Bronchial epithelial cell (primary cell): ENCODE results near the gene TTC12. TPM values are rescaled to one million over a fixed set of nuclear protein-coding genes. Genes with fewer than 3 reads are reported as not detected.

Source experiments
- DNase-seq: peaks from one replicate; pipeline ENCODE4 v3.0.0-alpha.2; 2010; ENCODE audit warnings: low read depth
- FAIRE-seq: peaks from 2 replicates; lab custom pipeline; 2011; peaks lifted over from hg19 to GRCh38; lab: Jason Lieb, UNC
- H3K27me3 ChIP-seq: 2 replicates; pipeline ENCODE4 v1.5.1; 2011; ENCODE audit warnings: low read length; ENCODE audit not compliant: control insufficient read depth, insufficient read depth
- H3K36me3 ChIP-seq: 2 replicates; pipeline ENCODE4 v1.5.1; 2011; ENCODE audit warnings: low read length; ENCODE audit not compliant: control insufficient read depth, insufficient read depth
- H3K4me3 ChIP-seq: 2 replicates; pipeline ENCODE4 v1.5.1; 2011; ENCODE audit warnings: mild to moderate bottlenecking, low read depth, low read length, control low read depth
- total RNA-seq: library from RNA; depleted of rRNA; stranded (reverse); fragments of >200 nt; gene quantifications from 2 replicates; pipeline ENCODE4 v1.2.1, GENCODE V29; 2014
- TF ChIP-seq, protein P1 (sequence below): IDR thresholded peaks from 2 replicates; pipeline ENCODE4 v1.5.1; 2011; ENCODE audit warnings: mild to moderate bottlenecking, moderate library complexity, low read length, control low read depth, inconsistent platforms; ENCODE audit not compliant: insufficient read depth, severe bottlenecking

Gene TTC12
- total RNA-seq, 1 donor from 2014 or later: 12.9 TPM

GRCh38 chr11:113398669-113399430 is 84.5 kb downstream of the TTC12 start:
- no peaks in the 10 kb centered on the region for H3K27me3 ChIP-seq
- no peaks in the 10 kb centered on the region for H3K36me3 ChIP-seq
- FAIRE-seq: no peak
- DNase-seq: no peak
- TF ChIP-seq, protein P1, sequence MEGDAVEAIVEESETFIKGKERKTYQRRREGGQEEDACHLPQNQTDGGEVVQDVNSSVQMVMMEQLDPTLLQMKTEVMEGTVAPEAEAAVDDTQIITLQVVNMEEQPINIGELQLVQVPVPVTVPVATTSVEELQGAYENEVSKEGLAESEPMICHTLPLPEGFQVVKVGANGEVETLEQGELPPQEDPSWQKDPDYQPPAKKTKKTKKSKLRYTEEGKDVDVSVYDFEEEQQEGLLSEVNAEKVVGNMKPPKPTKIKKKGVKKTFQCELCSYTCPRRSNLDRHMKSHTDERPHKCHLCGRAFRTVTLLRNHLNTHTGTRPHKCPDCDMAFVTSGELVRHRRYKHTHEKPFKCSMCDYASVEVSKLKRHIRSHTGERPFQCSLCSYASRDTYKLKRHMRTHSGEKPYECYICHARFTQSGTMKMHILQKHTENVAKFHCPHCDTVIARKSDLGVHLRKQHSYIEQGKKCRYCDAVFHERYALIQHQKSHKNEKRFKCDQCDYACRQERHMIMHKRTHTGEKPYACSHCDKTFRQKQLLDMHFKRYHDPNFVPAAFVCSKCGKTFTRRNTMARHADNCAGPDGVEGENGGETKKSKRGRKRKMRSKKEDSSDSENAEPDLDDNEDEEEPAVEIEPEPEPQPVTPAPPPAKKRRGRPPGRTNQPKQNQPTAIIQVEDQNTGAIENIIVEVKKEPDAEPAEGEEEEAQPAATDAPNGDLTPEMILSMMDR: no peak
- H3K4me3 ChIP-seq: no peak overlapping the region

DNA sequence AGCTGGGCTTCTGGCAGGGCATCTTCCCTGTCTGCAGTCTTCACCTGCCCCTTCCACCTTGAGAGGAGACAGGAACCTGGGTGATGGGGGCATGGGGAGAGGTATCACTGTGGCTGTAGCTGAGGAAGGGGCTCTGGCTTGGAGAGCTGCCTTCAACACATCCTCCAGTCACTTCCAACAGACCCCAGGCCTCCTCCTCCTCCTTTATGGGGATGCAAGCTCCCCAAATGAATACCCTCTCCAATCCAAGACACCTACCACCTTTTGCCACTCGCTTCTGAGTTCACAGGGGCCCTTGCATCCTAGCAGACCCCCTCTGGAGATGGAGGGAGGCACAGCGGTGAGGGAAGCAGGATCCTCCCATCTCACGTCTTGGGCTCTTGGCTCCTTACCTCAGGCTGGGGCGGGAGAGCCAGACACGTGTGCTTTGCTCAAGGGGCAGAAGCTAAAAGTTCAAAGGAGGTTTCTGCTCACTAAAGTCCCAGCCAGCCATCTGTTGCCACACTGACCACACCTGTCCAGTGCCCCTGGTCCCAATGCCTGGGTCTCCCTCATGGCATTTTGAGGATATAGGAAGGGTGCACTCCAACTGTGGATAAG is 86.3 kb downstream of the TTC12 start:
- DNase-seq (no peak), FAIRE-seq (no peak)
- TF ChIP-seq, protein P1: no peak
- H3K27me3 ChIP-seq: no peaks in the 10 kb centered on the region
- H3K36me3 ChIP-seq: no peaks in the 10 kb centered on the region
- no peak overlapping the region for H3K4me3 ChIP-seq

- TF ChIP-seq, protein P1: no peak
- Histone ChIP-seq H3K4me3 (no peak overlapping the region), H3K27me3 (no peaks in the 10 kb centered on the region), H3K36me3 (no peaks in the 10 kb centered on the region)
- peak; percentile 94 for DNase-seq
- FAIRE-seq: peak; percentile 91
Observed at GRCh38 chr11:113401718-113402117, 87.3 kb downstream of the TTC12 start.

DNA sequence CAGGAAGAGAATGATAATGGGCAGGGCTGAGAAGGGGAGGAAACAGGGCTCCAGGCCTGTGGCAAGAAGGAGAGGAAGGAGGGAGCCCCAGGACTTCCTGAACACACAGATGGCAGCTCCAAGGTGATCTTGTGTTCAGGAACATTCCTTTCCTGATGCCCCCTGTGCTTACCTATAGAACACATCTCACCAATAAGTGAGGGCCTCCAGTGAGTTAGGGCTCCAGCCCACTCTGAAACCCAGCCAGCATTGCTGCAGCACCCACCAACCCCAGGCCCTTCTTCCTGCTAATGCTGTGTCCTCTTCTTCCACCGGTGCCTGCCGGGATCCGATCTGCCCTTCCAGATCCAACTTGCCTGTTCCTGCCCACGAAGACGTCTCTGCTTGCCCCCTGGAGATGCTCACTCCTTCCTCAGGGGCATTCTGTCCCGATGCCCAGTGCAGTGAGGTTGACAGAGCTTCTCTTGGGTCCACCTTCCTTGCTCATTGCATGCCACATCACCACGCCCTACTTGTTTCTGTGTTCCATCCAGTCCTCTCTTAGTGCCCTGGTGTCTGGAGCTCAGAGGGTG is 90.6 kb downstream of the TTC12 start:
- DNase-seq (peak; percentile 71), FAIRE-seq (no peak)

DNA sequence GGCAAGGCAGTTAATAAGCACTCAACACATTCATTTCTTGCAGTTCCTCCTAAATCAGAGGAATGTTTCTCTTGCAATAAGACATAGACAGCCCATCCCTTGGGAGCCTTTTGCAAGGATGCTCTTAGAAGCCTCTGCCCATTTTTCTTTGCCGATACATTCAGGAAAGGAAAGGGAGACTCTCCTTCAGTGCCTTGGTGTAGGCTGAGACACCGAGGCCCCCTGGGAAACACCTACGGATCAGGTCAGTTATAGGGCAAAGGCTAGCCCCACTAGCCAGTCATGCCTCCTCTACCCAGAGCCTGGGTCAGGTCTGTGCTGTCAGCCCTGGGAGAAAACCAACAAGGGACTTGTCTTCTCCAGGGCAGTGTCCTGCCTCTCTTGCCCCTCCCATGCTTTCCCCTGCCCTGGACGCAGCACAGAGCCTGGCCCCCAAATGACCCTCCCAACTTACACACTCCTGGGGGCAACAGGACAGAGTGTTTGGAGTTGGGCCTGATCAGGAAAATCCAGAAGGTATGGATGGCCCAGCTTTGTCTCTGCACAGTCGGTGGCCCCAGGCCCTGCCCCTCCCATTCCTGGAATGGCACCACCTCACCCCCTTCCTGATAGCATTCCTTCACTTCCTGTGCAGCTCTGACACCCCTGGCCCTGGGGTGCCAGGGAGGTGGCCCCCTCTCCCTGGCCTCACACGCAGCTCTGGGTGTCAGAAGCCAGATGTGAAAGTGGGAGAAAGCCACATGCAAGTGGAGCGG is 91.5 kb downstream of the TTC12 start:
- H3K36me3 ChIP-seq: no peaks in the 10 kb centered on the region
- no peak for DNase-seq
- peak; percentile 62 for FAIRE-seq
- TF ChIP-seq, protein P1: no peak
- no peak overlapping the region for H3K4me3 ChIP-seq
- no peaks in the 10 kb centered on the region for H3K27me3 ChIP-seq

More for the DNA sequence above, 90.6 kb downstream of the TTC12 start:
- Histone ChIP-seq H3K4me3 (no peak overlapping the region), H3K27me3 (no peaks in the 10 kb centered on the region), H3K36me3 (no peaks in the 10 kb centered on the region)
- TF ChIP-seq, protein P1: no peak
